ENCODE data around the gene BRSK2. TPM values are rescaled to one million over a fixed set of nuclear protein-coding genes. Genes with fewer than 3 reads are reported as not detected.

BRSK2 gene
- total and polyA plus RNA-seq, 9 of the 15 experiments (the other 6 are each of a cell fraction or from before 2014, with no cell fraction given), result 0.06 to 0.52 (median 0.18) TPM; not detected in 5

GRCh38 chr11:1446623-1447022, 56.9 kb downstream of the BRSK2 start:
- Histone ChIP-seq H3K9me3 (replicated peaks; ENCODE audit: control insufficient read depth, insufficient read depth, low read depth, low read length) (no peaks in the 10 kb centered on the region), H4K20me1 (replicated peaks; ENCODE audit: control insufficient read depth, insufficient read depth, low read length) (peaks cover 9% of the 10 kb centered on the region; the same call in 1 of the 2 replicates), H3K9ac (ENCODE audit: insufficient read depth in 1 of 2, low read depth in 2 of 2, low read length in 2 of 2) (no peak overlapping the region), H3K79me2 (ENCODE audit: control insufficient read depth, insufficient read depth, low read length) (no peaks in the 10 kb centered on the region), H3K4me3 (no peak overlapping the region), H3K36me3 (ENCODE audit: control insufficient read depth, insufficient read depth, low read length) (no peaks in the 10 kb centered on the region), H3K4me1 (replicated peaks in 1 of 2; ENCODE audit: control insufficient read depth in 2 of 2, insufficient read depth in 2 of 2, low read length in 2 of 2) (peaks cover 0 to 63% of the 10 kb centered on the region in 2 experiments; a peak in 2 of 5 replicates), H2AFZ (ENCODE audit: low read depth, low read length) (no peak overlapping the region), H3K27ac (ENCODE audit: extremely low read depth, low read depth, low read length) (no peak overlapping the region), H3K9me1 (ENCODE audit: control insufficient read depth, insufficient read depth, low read length) (no peaks in the 10 kb centered on the region), H3K27me3 (ENCODE audit: control insufficient read depth in 2 of 2, insufficient read depth in 2 of 2, low read length in 2 of 2) (peaks cover 2 to 58% of the 10 kb centered on the region in 2 experiments; a peak in 3 of 5 replicates), H3K4me2 (ENCODE audit: insufficient read depth, low read length) (no peak overlapping the region)
- ATAC-seq (no peak), DNase-seq (ENCODE audit: extremely low read depth in 1 of 4, low spot score in 3 of 4) (no peak), FAIRE-seq (no peak)
- intact Hi-C loops (cut with micrococcal nuclease) (no loop called here), in situ Hi-C loops (cut with MboI) (no loop called here)
- ChIA-PET CTCF (ENCODE audit: low intra/inter-chr PET ratio) (no interaction called here), POLR2A (interaction anchor here (0.8 to 0.9 kb wide), 2 partner anchors 24 to 40 kb away, joined by 4 read pairs; no protein-coding TSS in a partner anchor)
- BruUV-seq (replicated peaks), result no TSS peak
- WGBS (ENCODE audit: insufficient coverage, low coverage, missing lambda C conversion rate), result 5% methylated on average over 8 of the region's 9 CpGs
- TF ChIP-seq ESRRB (CRISPR knock-in tag; IDR thresholded peaks at IDR 0.05; ENCODE audit: borderline replicate concordance), result no peak
- no peak for TF ChIP-seq ZNF318 (IDR thresholded peaks at IDR 0.05; ENCODE audit: borderline replicate concordance in 1 of 2, low read depth in 1 of 2)
- no peak for TF ChIP-seq ZNF766 (CRISPR knock-in tag; conservative IDR thresholded peaks at IDR 0.05)
- no peak for TF ChIP-seq ZBTB1 (CRISPR knock-in tag; IDR thresholded peaks at IDR 0.05; ENCODE audit: borderline replicate concordance, low read depth)
- TF ChIP-seq CREM (IDR thresholded peaks at IDR 0.05; ENCODE audit: low read depth), result no peak
- no peak for TF ChIP-seq CCAR2 (IDR thresholded peaks at IDR 0.05; ENCODE audit: low read depth, low read length)
- no peak for TF ChIP-seq CREB3 (tag; conservative IDR thresholded peaks at IDR 0.05; ENCODE audit: low read depth)
- no peak for TF ChIP-seq PKNOX1 (IDR thresholded peaks at IDR 0.05)
- no peak for TF ChIP-seq ELK1 (CRISPR knock-in tag; IDR thresholded peaks at IDR 0.05)
- no peak for TF ChIP-seq RBM14 (IDR thresholded peaks at IDR 0.05; ENCODE audit: borderline replicate concordance, insufficient read depth, low read depth, low read length)
- TF ChIP-seq SETDB1 (IDR thresholded peaks at IDR 0.05; ENCODE audit: low read length), result no peak

Data from K562 (cell line).